ENCODE measurements around the gene HNRNPDL. TPM values are rescaled to one million over a fixed set of nuclear protein-coding genes. Genes with fewer than 3 reads are reported as not detected.
A peak's percentile ranks its signal among the peaks of the same experiment; 100 is the strongest.

HNRNPDL gene
- total and polyA plus RNA-seq, 2 of the 13 experiments (the other 11 are each of a cell fraction or from before 2014, with no cell fraction given): 167 to 414 TPM

DNA sequence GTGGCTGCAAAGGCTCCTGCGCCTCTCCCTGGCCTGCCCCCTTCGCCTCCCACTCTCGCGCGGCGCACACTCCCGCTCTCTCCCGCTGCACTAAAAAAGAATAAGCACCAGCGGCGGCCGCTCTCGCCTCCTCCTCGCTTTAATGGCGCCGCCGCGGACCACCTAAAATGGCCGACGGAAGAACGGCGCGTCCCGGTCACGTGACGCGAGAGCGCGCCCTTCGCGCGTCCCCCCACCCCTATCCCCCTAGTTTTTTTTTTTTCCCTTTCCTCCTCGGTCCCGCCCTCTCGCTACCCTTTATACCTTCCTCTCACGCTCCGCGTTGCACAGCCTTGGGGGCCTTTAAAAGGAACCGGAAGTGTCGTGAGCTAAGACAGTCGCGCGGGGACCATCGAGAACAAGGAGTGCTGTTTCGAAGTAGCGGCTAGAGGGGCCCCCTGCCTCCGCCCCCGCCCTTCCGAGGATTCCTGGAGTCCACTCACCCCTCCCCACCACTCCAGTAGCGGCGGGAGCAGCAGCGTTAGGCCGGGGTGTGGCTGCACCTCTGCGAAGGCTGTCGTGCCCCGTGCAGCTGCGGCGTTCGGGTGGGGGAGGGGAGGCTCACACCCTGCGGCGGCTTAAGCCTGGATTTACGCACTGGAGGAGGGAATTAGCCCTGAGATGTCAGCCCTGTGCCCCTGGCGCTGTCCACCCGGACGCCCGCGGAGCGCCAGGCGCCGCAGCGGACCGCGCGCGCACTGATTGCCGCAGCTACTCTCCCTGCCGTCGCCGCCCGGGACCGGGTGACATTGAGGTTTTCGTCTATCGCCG lies 56.2 kb downstream of the HNRNPDL start, which contains the start of gene HNRNPD (continued):
- TF ChIP-seq TBX3 (IDR thresholded peaks at IDR 0.05; ENCODE audit: borderline replicate concordance) (peak; percentile 87), ZNF326 (CRISPR knock-in tag; IDR thresholded peaks at IDR 0.05; ENCODE audit: borderline replicate concordance) (no peak), CBX2 (IDR thresholded peaks at IDR 0.05; ENCODE audit: low read depth, low read length) (no peak), CBX2 (CRISPR knock-in tag; IDR thresholded peaks at IDR 0.05; ENCODE audit: low read depth) (peak; percentile 95; the same call in 1 of the 2 replicates), TSC22D2 (CRISPR knock-in tag; IDR thresholded peaks at IDR 0.05; ENCODE audit: borderline replicate concordance) (no peak), CHD2 (IDR thresholded peaks at IDR 0.05; ENCODE audit: low read depth, low read length) (peak; percentile 75), ZNF143 (CRISPR knock-in tag; IDR thresholded peaks at IDR 0.05) (0 out of 2 replicates have a peak, but pooled peaks have one; percentile 31), SALL1 (CRISPR knock-in tag; IDR thresholded peaks at IDR 0.05) (peak; percentile 83), FOSL1 (CRISPR knock-in tag; IDR thresholded peaks at IDR 0.05; ENCODE audit: borderline replicate concordance) (no peak), ZNF234 (CRISPR knock-in tag; conservative IDR thresholded peaks at IDR 0.05) (no peak; the same call in 1 of the 2 replicates), IRF2 (CRISPR knock-in tag; IDR thresholded peaks at IDR 0.05) (peak; percentile 84; the same call in 1 of the 2 replicates), NCOR1 (IDR thresholded peaks at IDR 0.05; ENCODE audit: borderline replicate concordance, low read length) (peak; percentile 51; the same call in 1 of the 2 replicates), CREB1 (IDR thresholded peaks at IDR 0.05) (peak; percentile 85), CREB1 (CRISPR knock-in tag; IDR thresholded peaks at IDR 0.05) (peak; percentile 95)
- TF ChIP-seq, protein P1, sequence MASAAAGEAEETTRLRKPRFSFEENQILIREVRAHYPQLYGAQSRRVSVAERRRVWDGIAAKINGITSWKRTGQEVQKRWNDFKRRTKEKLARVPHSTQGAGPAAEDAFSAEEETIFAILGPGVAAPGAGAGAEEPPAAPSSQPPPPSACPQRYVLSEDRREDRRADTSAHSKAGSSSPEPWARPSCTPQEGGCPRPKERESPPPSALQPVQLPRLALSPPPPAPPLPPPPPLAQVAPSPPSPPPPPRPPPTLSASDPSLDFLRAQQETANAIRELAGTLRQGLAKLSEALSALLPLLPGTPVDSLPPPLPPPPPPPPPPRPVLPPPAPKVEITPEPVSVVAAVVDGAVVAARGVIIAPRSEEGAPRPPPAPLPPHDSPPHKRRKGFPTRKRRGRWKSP (CRISPR knock-in tag; IDR thresholded peaks at IDR 0.05): peak; percentile 98
- TF ChIP-seq, protein P2, sequence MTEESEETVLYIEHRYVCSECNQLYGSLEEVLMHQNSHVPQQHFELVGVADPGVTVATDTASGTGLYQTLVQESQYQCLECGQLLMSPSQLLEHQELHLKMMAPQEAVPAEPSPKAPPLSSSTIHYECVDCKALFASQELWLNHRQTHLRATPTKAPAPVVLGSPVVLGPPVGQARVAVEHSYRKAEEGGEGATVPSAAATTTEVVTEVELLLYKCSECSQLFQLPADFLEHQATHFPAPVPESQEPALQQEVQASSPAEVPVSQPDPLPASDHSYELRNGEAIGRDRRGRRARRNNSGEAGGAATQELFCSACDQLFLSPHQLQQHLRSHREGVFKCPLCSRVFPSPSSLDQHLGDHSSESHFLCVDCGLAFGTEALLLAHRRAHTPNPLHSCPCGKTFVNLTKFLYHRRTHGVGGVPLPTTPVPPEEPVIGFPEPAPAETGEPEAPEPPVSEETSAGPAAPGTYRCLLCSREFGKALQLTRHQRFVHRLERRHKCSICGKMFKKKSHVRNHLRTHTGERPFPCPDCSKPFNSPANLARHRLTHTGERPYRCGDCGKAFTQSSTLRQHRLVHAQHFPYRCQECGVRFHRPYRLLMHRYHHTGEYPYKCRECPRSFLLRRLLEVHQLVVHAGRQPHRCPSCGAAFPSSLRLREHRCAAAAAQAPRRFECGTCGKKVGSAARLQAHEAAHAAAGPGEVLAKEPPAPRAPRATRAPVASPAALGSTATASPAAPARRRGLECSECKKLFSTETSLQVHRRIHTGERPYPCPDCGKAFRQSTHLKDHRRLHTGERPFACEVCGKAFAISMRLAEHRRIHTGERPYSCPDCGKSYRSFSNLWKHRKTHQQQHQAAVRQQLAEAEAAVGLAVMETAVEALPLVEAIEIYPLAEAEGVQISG (CRISPR knock-in tag; IDR thresholded peaks at IDR 0.05): peak; percentile 99
- TF ChIP-seq, protein P3, sequence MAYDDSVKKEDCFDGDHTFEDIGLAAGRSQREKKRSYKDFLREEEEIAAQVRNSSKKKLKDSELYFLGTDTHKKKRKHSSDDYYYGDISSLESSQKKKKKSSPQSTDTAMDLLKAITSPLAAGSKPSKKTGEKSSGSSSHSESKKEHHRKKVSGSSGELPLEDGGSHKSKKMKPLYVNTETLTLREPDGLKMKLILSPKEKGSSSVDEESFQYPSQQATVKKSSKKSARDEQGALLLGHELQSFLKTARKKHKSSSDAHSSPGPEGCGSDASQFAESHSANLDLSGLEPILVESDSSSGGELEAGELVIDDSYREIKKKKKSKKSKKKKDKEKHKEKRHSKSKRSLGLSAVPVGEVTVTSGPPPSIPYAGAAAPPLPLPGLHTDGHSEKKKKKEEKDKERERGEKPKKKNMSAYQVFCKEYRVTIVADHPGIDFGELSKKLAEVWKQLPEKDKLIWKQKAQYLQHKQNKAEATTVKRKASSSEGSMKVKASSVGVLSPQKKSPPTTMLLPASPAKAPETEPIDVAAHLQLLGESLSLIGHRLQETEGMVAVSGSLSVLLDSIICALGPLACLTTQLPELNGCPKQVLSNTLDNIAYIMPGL (CRISPR knock-in tag; IDR thresholded peaks at IDR 0.05; ENCODE audit: borderline replicate concordance in 1 of 2, low read depth in 1 of 2): peak in 1 of 2 experiments; percentile 87; a peak in 3 of 4 replicates
- TF ChIP-seq, protein P4, sequence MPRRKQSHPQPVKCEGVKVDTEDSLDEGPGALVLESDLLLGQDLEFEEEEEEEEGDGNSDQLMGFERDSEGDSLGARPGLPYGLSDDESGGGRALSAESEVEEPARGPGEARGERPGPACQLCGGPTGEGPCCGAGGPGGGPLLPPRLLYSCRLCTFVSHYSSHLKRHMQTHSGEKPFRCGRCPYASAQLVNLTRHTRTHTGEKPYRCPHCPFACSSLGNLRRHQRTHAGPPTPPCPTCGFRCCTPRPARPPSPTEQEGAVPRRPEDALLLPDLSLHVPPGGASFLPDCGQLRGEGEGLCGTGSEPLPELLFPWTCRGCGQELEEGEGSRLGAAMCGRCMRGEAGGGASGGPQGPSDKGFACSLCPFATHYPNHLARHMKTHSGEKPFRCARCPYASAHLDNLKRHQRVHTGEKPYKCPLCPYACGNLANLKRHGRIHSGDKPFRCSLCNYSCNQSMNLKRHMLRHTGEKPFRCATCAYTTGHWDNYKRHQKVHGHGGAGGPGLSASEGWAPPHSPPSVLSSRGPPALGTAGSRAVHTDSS (CRISPR knock-in tag; conservative IDR thresholded peaks at IDR 0.05): no peak
